ENCODE data around the gene GRAMD1A. TPM values are rescaled to one million over a fixed set of nuclear protein-coding genes. Genes with fewer than 3 reads are reported as not detected.
"Not testable (repeated sequence)": the region's sequence is repeated elsewhere in the genome, so short reads cannot be mapped to it uniquely, and the experiment has no call there.

GRAMD1A gene
- polyA plus RNA-seq, 1 of the 3 experiments (the other 2 are of a cell fraction), result 81.9 TPM

DNA sequence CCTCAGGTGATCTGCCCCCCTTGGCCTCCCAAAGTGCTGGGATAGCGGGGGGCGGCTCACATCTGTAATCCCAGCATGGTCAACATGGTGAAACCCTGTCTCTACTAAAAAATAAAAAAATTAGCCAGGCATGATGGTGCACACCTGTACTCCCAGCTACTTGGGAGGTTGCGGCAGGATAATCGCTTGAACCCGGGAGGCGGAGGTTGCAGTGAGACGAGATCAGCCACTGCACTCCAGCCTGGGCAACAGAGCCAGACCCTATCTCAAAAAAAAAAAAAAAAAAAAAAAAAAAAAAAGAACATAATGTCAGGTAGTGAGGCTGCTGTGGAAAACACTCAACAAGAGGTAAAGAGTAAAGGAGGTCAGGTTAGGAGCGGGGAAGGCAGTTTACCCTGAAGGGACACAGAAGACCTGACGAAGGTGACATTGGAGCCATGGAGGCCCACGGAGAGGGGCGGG is 29.2 kb downstream of the GRAMD1A start:
- H2AFZ ChIP-seq (ENCODE audit: low read depth); H3K27me3 ChIP-seq (ENCODE audit: insufficient read depth); H3K9me2 ChIP-seq; H3K9ac ChIP-seq; H3F3A ChIP-seq (replicated peaks; ENCODE audit: insufficient read depth); H3K79me2 ChIP-seq (ENCODE audit: insufficient read depth); H3K4me2 ChIP-seq; DNase-seq; H3K9me3 ChIP-seq; H3K27ac ChIP-seq (ENCODE audit: low read depth in 2 of 2, low read length in 1 of 2); H4K20me1 ChIP-seq (ENCODE audit: insufficient read depth); POLR2A ChIA-PET; H3K4me3 ChIP-seq (ENCODE audit: low read depth in 2 of 2, low read length in 1 of 2): not testable (repeated sequence)
- 77% methylated on average over 11 of the region's 11 CpGs for WGBS (ENCODE audit: low lambda C conversion rate)
- CTCF ChIA-PET, result interaction anchor here (0.9 to 6.4 kb wide), 4 partner anchors 11 to 70 kb away, joined by 3 to 49 read pairs (median 10); no protein-coding TSS in a partner anchor
- Histone ChIP-seq H3K4me1 (ENCODE audit: control insufficient read depth in 1 of 2, insufficient read depth in 2 of 2, low read depth in 1 of 2, low read length in 1 of 2) (peaks cover 0 to 19% of the 10 kb centered on the region in 2 experiments; a peak in 1 of 4 replicates), H3K36me3 (replicated peaks in 1 of 2; ENCODE audit: control insufficient read depth in 1 of 2, insufficient read depth in 2 of 2, low read length in 1 of 2) (peaks cover 0 to 22% of the 10 kb centered on the region in 2 experiments)

DNA sequence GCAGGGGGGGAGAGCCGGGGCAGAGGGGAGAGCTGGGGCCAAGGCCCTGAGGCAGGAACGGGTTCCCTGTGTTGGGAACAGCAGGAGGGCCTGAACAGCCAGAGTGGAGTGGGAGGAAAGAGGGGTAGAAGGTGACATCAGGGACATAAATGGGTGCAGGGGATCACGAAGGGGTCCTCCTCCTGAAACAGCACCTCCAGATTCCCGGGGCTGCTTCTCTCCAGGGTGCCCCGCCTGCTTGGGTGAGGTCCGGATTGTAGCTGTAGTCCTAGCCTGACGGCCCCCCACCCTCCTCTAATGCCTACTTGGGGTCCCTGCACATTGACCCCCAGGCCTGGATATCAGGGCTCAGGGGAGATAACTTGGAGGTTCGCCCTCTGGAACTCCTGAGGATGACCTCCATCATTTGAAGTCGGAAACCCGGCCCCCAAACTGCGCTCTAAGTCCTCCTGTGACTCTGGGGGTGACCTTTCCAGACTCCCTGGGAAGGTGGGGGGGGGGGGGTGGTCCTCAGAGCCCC is 29.7 kb downstream of the GRAMD1A start:
- peak; percentile 63 for DNase-seq
- Histone ChIP-seq H3K4me3 (ENCODE audit: low read depth in 2 of 2, low read length in 1 of 2) (peak overlapping the region; percentile 41 to 53; a peak in 2 of 4 replicates), H3K4me1 (ENCODE audit: control insufficient read depth in 1 of 2, insufficient read depth in 2 of 2, low read depth in 1 of 2, low read length in 1 of 2) (peaks cover 0 to 21% of the 10 kb centered on the region in 2 experiments; a peak in 1 of 4 replicates), H3K9me2 (no peaks in the 10 kb centered on the region), H3K27ac (ENCODE audit: low read depth in 2 of 2, low read length in 1 of 2) (no peak overlapping the region), H3K79me2 (ENCODE audit: insufficient read depth) (no peaks in the 10 kb centered on the region), H2AFZ (ENCODE audit: low read depth) (peak overlapping the region; percentile 25; the same call in 1 of the 2 replicates), H3K9ac (no peak overlapping the region), H3F3A (replicated peaks; ENCODE audit: insufficient read depth) (peaks cover 7% of the 10 kb centered on the region), H4K20me1 (ENCODE audit: insufficient read depth) (no peaks in the 10 kb centered on the region), H3K4me2 (peak overlapping the region; percentile 81), H3K36me3 (replicated peaks in 1 of 2; ENCODE audit: control insufficient read depth in 1 of 2, insufficient read depth in 2 of 2, low read length in 1 of 2) (peaks cover 0 to 20% of the 10 kb centered on the region in 2 experiments), H3K9me3 (no peaks in the 10 kb centered on the region), H3K27me3 (ENCODE audit: insufficient read depth) (no peaks in the 10 kb centered on the region)
- CTCF ChIA-PET, result interaction anchor here (0.9 to 6.4 kb wide), 3 partner anchors 15 to 69 kb away, joined by 3 to 49 read pairs (median 15); no protein-coding TSS in a partner anchor
- WGBS (ENCODE audit: low lambda C conversion rate), result 38% methylated on average over 7 of the region's 11 CpGs
- TF ChIP-seq, protein P1, sequence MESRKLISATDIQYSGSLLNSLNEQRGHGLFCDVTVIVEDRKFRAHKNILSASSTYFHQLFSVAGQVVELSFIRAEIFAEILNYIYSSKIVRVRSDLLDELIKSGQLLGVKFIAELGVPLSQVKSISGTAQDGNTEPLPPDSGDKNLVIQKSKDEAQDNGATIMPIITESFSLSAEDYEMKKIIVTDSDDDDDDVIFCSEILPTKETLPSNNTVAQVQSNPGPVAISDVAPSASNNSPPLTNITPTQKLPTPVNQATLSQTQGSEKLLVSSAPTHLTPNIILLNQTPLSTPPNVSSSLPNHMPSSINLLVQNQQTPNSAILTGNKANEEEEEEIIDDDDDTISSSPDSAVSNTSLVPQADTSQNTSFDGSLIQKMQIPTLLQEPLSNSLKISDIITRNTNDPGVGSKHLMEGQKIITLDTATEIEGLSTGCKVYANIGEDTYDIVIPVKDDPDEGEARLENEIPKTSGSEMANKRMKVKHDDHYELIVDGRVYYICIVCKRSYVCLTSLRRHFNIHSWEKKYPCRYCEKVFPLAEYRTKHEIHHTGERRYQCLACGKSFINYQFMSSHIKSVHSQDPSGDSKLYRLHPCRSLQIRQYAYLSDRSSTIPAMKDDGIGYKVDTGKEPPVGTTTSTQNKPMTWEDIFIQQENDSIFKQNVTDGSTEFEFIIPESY (IDR thresholded peaks at IDR 0.05; ENCODE audit: borderline replicate concordance, low read depth), result no peak
- TF ChIP-seq TCF12 (IDR thresholded peaks at IDR 0.05) (no peak), RXRA (IDR thresholded peaks at IDR 0.05; ENCODE audit: borderline replicate concordance, low read depth) (no peak), SIN3A (IDR thresholded peaks at IDR 0.05; ENCODE audit: borderline replicate concordance, low read depth, low read length) (no peak), NRF1 (IDR thresholded peaks at IDR 0.05; ENCODE audit: low read depth, low read length) (no peak), EP300 (IDR thresholded peaks at IDR 0.05; ENCODE audit: borderline replicate concordance in 1 of 2, low read depth in 1 of 2, low read length in 1 of 2) (no peak), FOXJ3 (CRISPR knock-in tag; IDR thresholded peaks at IDR 0.05) (no peak), JUND (IDR thresholded peaks at IDR 0.05) (no peak), FOXM1 (IDR thresholded peaks at IDR 0.05; ENCODE audit: low read depth) (no peak), GABPA (IDR thresholded peaks at IDR 0.05; ENCODE audit: low read depth) (no peak), TEAD4 (IDR thresholded peaks at IDR 0.05; ENCODE audit: borderline replicate concordance, insufficient read depth) (no peak)
- TF ChIP-seq, protein P2, sequence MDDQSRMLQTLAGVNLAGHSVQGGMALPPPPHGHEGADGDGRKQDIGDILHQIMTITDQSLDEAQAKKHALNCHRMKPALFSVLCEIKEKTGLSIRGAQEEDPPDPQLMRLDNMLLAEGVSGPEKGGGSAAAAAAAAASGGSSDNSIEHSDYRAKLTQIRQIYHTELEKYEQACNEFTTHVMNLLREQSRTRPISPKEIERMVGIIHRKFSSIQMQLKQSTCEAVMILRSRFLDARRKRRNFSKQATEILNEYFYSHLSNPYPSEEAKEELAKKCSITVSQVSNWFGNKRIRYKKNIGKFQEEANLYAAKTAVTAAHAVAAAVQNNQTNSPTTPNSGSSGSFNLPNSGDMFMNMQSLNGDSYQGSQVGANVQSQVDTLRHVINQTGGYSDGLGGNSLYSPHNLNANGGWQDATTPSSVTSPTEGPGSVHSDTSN (IDR thresholded peaks at IDR 0.05), result no peak
- TF ChIP-seq, protein P3, sequence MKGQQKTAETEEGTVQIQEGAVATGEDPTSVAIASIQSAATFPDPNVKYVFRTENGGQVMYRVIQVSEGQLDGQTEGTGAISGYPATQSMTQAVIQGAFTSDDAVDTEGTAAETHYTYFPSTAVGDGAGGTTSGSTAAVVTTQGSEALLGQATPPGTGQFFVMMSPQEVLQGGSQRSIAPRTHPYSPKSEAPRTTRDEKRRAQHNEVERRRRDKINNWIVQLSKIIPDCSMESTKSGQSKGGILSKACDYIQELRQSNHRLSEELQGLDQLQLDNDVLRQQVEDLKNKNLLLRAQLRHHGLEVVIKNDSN (IDR thresholded peaks at IDR 0.05; ENCODE audit: borderline replicate concordance, low read depth), result no peak
- TF ChIP-seq, protein P4, sequence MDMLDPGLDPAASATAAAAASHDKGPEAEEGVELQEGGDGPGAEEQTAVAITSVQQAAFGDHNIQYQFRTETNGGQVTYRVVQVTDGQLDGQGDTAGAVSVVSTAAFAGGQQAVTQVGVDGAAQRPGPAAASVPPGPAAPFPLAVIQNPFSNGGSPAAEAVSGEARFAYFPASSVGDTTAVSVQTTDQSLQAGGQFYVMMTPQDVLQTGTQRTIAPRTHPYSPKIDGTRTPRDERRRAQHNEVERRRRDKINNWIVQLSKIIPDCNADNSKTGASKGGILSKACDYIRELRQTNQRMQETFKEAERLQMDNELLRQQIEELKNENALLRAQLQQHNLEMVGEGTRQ (IDR thresholded peaks at IDR 0.05; ENCODE audit: borderline replicate concordance, low read depth, low read length), result no peak
- POLR2A ChIA-PET, result no interaction called here

Data from SK-N-SH (cell line).